Neural cell (in vitro differentiated cells): ENCODE data around the gene RUNX1. TPM values are rescaled to one million over a fixed set of nuclear protein-coding genes. Genes with fewer than 3 reads are reported as not detected.

Experiments used
- H2AFZ ChIP-seq: fragments of 200-600, 300-800 bp; sonication (generic), shearing (Covaris generic); 2 replicates; pipeline ENCODE4 v1.6.0; 2014; ENCODE audit warnings: low read depth, mild to moderate bottlenecking, antibody characterized with exemption, low read length, moderate library complexity
- H3F3A ChIP-seq: fragments of 200-600 bp; shearing (Covaris generic); 2 replicates; pipeline ENCODE4 v1.6.1; 2016; ENCODE audit warnings: mild to moderate bottlenecking, moderate library complexity, mixed read lengths, antibody characterized with exemption, low read length; ENCODE audit not compliant: insufficient read depth, poor library complexity, severe bottlenecking
- H3K27ac ChIP-seq: fragments of 200-600, 300-800 bp; sonication (generic), shearing (Covaris generic); 2 replicates; pipeline ENCODE4 v1.5.1; 2014; ENCODE audit warnings: mild to moderate bottlenecking, low read length, moderate library complexity
- H3K27me3 ChIP-seq: fragments of 300-800, 200-600 bp; sonication (generic), shearing (Covaris generic); 2 replicates; pipeline ENCODE4 v1.6.0; 2014; ENCODE audit warnings: mild to moderate bottlenecking, low read depth, low read length, moderate library complexity; ENCODE audit not compliant: insufficient read depth
- H3K36me3 ChIP-seq: fragments of 300-800, 200-600 bp; sonication (generic), shearing (Covaris generic); 2 replicates; pipeline ENCODE4 v1.5.1; 2014; ENCODE audit warnings: mild to moderate bottlenecking, antibody characterized with exemption, low read length, moderate library complexity; ENCODE audit not compliant: insufficient read depth
- H3K4me2 ChIP-seq: fragments of 300-800, 200-600 bp; sonication (generic), shearing (Covaris generic); 2 replicates; pipeline ENCODE4 v1.6.0; 2014; ENCODE audit warnings: mild to moderate bottlenecking, low read length
- H3K4me3 ChIP-seq: fragments of 300-800, 200-600 bp; sonication (generic), shearing (Covaris generic); 2 replicates; pipeline ENCODE4 v1.5.1; 2014; ENCODE audit warnings: mild to moderate bottlenecking, low read length, moderate library complexity
- H3K79me2 ChIP-seq: fragments of 200-600 bp; shearing (Covaris generic); replicated peaks from 2 replicates; pipeline ENCODE4 v1.6.0; 2014; ENCODE audit warnings: mild to moderate bottlenecking, low read length, moderate library complexity; ENCODE audit not compliant: insufficient read depth
- H3K9ac ChIP-seq: fragments of 300-800, 200-600 bp; sonication (generic), shearing (Covaris generic); 2 replicates; pipeline ENCODE4 v1.6.1; 2016; ENCODE audit warnings: mild to moderate bottlenecking, low read length, mixed read lengths
- H3K9me2 ChIP-seq: fragments of 200-600 bp; shearing (Covaris generic); 2 replicates; pipeline ENCODE4 v1.6.1; 2016; ENCODE audit warnings: mild to moderate bottlenecking, low read length, mixed read lengths; ENCODE audit not compliant: insufficient read depth
- H3K9me3 ChIP-seq: fragments of 200-600, 300-800 bp; sonication (generic), shearing (Covaris generic); 2 replicates; pipeline ENCODE4 v1.6.1; 2016; ENCODE audit warnings: mild to moderate bottlenecking, mixed run types, low read length, moderate library complexity, mixed read lengths
- H4K20me1 ChIP-seq: fragments of 200-600 bp; shearing (Covaris generic); 2 replicates; pipeline ENCODE4 v1.6.1; 2016; ENCODE audit warnings: mild to moderate bottlenecking, mixed run types; ENCODE audit not compliant: insufficient read depth
- EP300 ChIP-seq: fragments of 450-650 bp; conservative IDR thresholded peaks from 2 replicates; pipeline ENCODE4 v1.6.1; 2014; ENCODE audit warnings: antibody characterized with exemption, mild to moderate bottlenecking, moderate library complexity; ENCODE audit not compliant: poor library complexity, severe bottlenecking
- EZH2 ChIP-seq: fragments of 200-600, 300-800 bp; shearing (Covaris generic), sonication (generic); IDR thresholded peaks from 2 replicates; pipeline ENCODE4 v1.6.1; 2014; ENCODE audit warnings: antibody characterized with exemption, low read length, borderline replicate concordance, mild to moderate bottlenecking; ENCODE audit not compliant: insufficient read depth, poor library complexity, severe bottlenecking
- MXI1 ChIP-seq: fragments of 450-650 bp; conservative IDR thresholded peaks from 2 replicates; pipeline ENCODE4 v1.6.1; 2014; ENCODE audit warnings: antibody characterized with exemption, mild to moderate bottlenecking; ENCODE audit not compliant: poor library complexity, severe bottlenecking
- POLR2AphosphoS5 ChIP-seq: IDR thresholded peaks from 2 replicates; pipeline ENCODE4 v1.6.1; 2012
- RAD21 ChIP-seq: fragments of 450-650 bp; conservative IDR thresholded peaks from 2 replicates; pipeline ENCODE4 v1.6.1; 2014; ENCODE audit warnings: antibody characterized with exemption, mild to moderate bottlenecking, moderate library complexity
- SMC3 ChIP-seq: fragments of 450-650 bp; conservative IDR thresholded peaks from 2 replicates; pipeline ENCODE4 v1.6.1; 2014; ENCODE audit warnings: antibody characterized with exemption, mild to moderate bottlenecking, moderate library complexity; ENCODE audit not compliant: poor library complexity
- TAF1 ChIP-seq: IDR thresholded peaks from 2 replicates; pipeline ENCODE4 v1.6.1; 2012; ENCODE audit warnings: low read depth
- polyA plus RNA-seq: library from polyadenylated mRNA; depleted of rRNA; stranded (reverse); fragments of >200 nt; gene quantifications from 2 replicates; pipeline ENCODE4 v1.2.3, GENCODE V29; 2014
- TF ChIP-seq, protein P1 (sequence below): fragments of 450-650 bp; IDR thresholded peaks from 2 replicates; pipeline ENCODE4 v1.5.1; 2014; ENCODE audit warnings: antibody characterized with exemption, mild to moderate bottlenecking, moderate library complexity; ENCODE audit not compliant: poor library complexity, severe bottlenecking
- TF ChIP-seq, protein P2 (sequence below): IDR thresholded peaks from 2 replicates; pipeline ENCODE4 v1.6.1; 2012; ENCODE audit warnings: borderline replicate concordance

Gene RUNX1
- polyA plus RNA-seq, 1 donor from 2014 or later: not detected

DNA sequence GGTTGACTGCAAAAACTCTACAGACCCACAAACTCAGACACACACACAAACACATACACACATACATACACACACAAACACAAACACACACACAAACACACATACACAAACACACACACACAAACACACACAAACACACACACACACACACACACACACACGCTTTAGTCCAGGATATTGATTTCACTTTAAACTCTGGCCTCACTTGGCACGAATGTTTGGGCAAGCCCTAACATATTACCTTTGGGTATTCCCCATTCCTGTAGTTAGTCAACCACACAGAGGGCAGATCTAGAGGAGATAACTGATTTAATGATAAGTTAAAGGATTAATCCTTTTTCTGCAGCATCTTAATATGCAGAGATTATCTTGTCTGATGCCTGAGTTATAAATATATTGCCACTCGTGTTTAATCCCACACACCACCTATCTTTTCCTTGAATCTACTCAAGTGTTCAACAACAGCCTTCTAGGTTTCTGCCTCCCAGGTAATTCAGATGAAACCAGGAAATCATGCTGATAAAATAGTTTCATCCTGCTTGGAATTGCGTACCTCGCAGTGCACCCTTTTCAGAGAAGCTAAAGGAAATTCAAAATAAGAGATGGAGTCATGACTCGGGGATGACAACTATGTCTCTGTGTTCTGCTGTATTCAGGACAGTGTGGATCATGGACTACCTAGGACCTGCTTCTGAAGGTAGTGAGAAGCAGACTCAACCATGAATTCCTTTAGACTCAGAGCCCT, 14.5 kb upstream of the RUNX1 start:
- Histone ChIP-seq H3K4me2 (no peak overlapping the region), H3F3A (no peaks in the 10 kb centered on the region), H4K20me1 (no peaks in the 10 kb centered on the region), H3K27ac (no peak overlapping the region), H2AFZ (no peak overlapping the region), H3K79me2 (no peaks in the 10 kb centered on the region), H3K9me2 (no peaks in the 10 kb centered on the region), H3K36me3 (no peaks in the 10 kb centered on the region), H3K27me3 (no peaks in the 10 kb centered on the region), H3K4me3 (no peak overlapping the region), H3K9ac (no peak overlapping the region), H3K9me3 (no peaks in the 10 kb centered on the region)
- TF ChIP-seq MXI1: no peak
- TF ChIP-seq, protein P1, sequence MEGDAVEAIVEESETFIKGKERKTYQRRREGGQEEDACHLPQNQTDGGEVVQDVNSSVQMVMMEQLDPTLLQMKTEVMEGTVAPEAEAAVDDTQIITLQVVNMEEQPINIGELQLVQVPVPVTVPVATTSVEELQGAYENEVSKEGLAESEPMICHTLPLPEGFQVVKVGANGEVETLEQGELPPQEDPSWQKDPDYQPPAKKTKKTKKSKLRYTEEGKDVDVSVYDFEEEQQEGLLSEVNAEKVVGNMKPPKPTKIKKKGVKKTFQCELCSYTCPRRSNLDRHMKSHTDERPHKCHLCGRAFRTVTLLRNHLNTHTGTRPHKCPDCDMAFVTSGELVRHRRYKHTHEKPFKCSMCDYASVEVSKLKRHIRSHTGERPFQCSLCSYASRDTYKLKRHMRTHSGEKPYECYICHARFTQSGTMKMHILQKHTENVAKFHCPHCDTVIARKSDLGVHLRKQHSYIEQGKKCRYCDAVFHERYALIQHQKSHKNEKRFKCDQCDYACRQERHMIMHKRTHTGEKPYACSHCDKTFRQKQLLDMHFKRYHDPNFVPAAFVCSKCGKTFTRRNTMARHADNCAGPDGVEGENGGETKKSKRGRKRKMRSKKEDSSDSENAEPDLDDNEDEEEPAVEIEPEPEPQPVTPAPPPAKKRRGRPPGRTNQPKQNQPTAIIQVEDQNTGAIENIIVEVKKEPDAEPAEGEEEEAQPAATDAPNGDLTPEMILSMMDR: no peak
- TF ChIP-seq, protein P2, sequence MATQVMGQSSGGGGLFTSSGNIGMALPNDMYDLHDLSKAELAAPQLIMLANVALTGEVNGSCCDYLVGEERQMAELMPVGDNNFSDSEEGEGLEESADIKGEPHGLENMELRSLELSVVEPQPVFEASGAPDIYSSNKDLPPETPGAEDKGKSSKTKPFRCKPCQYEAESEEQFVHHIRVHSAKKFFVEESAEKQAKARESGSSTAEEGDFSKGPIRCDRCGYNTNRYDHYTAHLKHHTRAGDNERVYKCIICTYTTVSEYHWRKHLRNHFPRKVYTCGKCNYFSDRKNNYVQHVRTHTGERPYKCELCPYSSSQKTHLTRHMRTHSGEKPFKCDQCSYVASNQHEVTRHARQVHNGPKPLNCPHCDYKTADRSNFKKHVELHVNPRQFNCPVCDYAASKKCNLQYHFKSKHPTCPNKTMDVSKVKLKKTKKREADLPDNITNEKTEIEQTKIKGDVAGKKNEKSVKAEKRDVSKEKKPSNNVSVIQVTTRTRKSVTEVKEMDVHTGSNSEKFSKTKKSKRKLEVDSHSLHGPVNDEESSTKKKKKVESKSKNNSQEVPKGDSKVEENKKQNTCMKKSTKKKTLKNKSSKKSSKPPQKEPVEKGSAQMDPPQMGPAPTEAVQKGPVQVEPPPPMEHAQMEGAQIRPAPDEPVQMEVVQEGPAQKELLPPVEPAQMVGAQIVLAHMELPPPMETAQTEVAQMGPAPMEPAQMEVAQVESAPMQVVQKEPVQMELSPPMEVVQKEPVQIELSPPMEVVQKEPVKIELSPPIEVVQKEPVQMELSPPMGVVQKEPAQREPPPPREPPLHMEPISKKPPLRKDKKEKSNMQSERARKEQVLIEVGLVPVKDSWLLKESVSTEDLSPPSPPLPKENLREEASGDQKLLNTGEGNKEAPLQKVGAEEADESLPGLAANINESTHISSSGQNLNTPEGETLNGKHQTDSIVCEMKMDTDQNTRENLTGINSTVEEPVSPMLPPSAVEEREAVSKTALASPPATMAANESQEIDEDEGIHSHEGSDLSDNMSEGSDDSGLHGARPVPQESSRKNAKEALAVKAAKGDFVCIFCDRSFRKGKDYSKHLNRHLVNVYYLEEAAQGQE: no peak
- no peak for TF ChIP-seq EZH2
- no peak for TF ChIP-seq TAF1
- TF ChIP-seq SMC3: no peak
- TF ChIP-seq RAD21: no peak
- TF ChIP-seq POLR2AphosphoS5: no peak
- TF ChIP-seq EP300: no peak

DNA sequence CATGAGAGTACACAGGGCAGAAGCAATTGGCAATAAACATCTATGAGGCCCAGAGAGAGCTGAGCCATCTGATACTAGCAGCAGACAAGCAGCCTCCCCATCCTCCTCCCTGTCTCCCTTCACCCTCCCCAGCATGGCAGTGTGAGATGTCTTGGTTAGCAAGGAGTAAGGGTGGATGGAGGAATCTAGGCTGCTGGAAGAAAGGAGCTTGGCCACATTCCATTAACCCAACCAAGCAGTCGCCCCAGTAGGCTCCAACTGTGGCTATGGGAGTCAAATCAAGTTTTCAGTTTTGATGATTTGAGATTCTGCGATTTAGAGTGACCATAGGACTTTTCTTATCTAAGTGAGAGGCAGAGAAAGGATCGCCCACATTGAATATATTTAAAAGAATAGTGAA, 12.9 kb upstream of the RUNX1 start:
- Histone ChIP-seq H3K79me2 (no peaks in the 10 kb centered on the region), H3K9ac (no peak overlapping the region), H3K36me3 (no peaks in the 10 kb centered on the region), H2AFZ (no peak overlapping the region), H4K20me1 (no peaks in the 10 kb centered on the region), H3K27me3 (no peaks in the 10 kb centered on the region), H3F3A (no peaks in the 10 kb centered on the region), H3K4me2 (no peak overlapping the region), H3K4me3 (no peak overlapping the region), H3K27ac (no peak overlapping the region), H3K9me2 (no peaks in the 10 kb centered on the region), H3K9me3 (no peaks in the 10 kb centered on the region)
- TF ChIP-seq MXI1: no peak
- TF ChIP-seq EP300: no peak
- TF ChIP-seq, protein P1: no peak
- no peak for TF ChIP-seq TAF1
- TF ChIP-seq SMC3: no peak
- TF ChIP-seq, protein P2: no peak
- no peak for TF ChIP-seq POLR2AphosphoS5
- no peak for TF ChIP-seq RAD21
- no peak for TF ChIP-seq EZH2
